ENCODE results near the gene HDAC6.

HDAC6 gene

DNA sequence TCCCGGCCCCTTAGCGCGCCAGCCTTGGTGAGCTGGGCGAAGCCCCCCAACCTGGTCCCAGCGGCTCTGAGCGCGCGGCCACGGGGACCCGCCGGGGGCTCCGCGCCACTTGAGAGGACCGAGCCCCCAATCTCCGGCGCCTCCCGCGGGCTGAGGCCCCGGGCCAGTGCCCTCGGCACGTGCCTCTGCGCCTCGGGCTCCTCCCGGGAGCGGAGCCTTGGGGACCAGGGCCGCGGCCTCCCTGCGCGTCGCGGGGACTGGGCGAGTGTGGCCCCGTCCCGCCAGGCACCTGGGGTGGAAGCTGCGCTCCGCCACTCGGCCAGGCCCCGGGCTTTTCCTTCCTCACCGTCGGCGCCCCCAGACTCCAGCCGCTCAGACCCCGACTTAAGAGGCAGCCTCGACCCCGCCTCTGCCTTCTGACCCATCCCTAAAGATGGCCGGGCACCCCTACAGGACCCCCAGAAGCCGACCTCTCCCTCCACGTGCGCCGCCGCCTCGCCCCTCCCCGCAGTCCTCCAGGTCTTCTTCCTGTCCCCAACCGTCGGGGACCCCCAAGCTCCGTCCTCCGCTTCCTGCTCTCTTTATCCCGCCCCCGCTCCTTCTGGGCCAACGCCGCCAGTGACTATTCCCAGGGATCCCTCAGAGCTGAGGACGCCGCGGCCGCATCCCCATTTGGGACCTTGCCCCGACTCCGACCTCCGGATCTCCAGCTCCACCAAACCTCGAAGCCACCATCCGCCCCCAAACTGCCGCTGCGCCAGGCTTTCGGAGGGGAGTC, 25.2 kb downstream of the HDAC6 start:
- TF ChIP-seq, protein P1, sequence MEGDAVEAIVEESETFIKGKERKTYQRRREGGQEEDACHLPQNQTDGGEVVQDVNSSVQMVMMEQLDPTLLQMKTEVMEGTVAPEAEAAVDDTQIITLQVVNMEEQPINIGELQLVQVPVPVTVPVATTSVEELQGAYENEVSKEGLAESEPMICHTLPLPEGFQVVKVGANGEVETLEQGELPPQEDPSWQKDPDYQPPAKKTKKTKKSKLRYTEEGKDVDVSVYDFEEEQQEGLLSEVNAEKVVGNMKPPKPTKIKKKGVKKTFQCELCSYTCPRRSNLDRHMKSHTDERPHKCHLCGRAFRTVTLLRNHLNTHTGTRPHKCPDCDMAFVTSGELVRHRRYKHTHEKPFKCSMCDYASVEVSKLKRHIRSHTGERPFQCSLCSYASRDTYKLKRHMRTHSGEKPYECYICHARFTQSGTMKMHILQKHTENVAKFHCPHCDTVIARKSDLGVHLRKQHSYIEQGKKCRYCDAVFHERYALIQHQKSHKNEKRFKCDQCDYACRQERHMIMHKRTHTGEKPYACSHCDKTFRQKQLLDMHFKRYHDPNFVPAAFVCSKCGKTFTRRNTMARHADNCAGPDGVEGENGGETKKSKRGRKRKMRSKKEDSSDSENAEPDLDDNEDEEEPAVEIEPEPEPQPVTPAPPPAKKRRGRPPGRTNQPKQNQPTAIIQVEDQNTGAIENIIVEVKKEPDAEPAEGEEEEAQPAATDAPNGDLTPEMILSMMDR (conservative IDR thresholded peaks at IDR 0.05), result no peak
- H3K27ac ChIP-seq, result no peak overlapping the region

DNA sequence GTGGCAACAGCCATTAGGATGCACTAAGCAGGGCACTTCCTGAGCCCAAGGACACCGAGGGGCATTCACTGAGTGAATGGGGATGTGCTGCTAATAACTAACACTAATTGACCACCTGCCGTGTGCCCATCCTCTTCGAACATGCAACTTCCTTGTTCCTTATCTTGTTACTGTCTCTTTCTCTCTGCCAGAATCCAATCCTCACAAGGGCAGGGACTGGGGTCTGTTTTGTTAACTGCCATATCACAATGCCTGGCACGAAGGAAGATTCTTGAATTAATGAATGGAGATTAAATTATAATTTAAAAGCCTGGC, 25.7 kb downstream of the HDAC6 start:
- no peak overlapping the region for H3K27ac ChIP-seq
- TF ChIP-seq, protein P1 (conservative IDR thresholded peaks at IDR 0.05), result no peak

DNA sequence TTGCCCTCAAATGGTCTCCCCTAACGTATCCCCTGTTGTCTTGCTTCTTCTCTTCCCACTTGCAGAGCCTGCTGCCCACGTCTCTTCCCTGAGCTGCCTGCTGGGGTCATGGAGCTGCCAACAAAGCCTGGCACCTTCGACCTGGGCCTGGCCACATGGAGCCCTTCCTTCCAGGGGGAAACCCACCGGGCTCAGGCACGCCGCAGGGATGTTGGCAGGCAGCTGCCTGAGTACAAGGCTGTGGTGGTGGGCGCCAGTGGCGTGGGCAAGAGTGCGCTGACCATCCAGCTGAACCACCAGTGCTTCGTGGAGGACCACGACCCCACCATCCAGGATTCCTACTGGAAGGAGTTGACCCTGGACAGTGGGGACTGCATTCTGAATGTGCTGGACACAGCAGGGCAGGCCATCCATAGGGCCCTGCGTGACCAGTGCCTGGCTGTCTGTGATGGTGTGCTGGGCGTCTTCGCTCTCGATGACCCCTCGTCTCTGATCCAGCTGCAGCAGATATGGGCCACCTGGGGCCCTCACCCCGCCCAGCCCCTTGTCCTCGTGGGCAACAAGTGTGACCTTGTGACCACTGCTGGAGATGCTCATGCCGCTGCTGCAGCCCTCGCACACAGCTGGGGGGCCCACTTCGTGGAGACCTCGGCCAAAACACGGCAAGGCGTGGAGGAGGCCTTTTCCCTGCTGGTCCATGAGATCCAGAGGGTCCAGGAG, 27.3 kb downstream of the HDAC6 start:
- H3K27ac ChIP-seq, result no peak overlapping the region
- TF ChIP-seq, protein P1 (conservative IDR thresholded peaks at IDR 0.05), result no peak

DNA sequence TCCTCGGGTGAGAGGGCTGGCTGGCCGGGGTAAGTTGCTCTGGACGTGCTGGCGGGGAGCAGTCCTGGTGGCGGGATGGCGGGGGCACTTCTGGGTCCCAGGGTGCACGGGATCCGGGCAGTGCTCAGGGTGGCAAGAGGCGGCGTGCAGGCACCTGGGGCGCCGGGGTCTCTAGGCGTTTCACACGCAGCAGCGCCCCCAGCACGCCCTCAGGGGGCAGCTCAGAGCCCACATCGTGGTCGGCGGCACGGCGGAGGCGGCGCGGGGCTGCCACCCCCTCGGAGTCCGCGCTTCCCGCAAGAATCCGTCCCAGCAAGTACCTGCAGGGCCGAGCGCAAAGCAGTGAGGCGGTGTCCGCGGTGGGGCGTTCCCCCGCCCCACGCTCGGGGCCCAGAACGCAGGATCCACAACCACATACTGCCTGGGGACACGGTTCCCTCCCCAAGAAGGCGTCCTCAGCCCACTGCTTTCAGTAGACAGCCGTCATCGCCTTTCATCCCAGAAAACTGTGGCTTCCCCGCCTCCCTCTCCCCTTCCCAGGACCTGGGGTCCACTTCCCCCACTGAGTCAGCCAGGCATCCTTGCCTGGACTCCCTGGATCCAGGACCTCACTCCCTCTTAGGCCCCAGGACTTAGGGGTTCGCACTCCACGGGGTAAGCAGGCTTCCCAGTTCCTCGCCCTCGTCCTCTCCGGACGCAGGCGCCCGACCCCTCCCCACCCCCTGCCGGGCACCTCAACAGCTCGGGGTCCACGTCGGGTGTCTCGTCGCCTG, 29.5 kb downstream of the HDAC6 start:
- H3K27ac ChIP-seq, result no peak overlapping the region
- TF ChIP-seq, protein P1 (conservative IDR thresholded peaks at IDR 0.05), result no peak

DNA sequence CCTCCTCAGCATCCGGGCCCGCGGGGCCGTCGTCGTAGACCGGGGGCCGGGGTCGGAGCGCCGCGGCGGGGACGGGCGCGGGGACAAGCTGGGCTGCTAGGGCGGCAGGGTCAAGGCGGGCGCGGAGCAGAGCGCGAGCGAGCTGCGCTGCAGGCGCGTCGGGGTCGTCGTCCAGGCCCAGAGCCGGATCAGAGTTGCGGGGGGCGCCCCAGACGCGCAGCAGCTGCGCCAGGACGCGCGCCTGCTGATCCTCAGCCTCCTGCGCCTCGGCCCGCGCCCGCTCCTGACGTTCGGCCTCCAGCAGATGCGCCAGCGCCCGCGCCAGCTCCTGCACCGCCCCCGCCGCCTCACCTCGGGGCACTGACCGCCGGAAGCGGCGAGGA, 30.0 kb downstream of the HDAC6 start:
- H3K27ac ChIP-seq, result no peak overlapping the region
- TF ChIP-seq, protein P1 (conservative IDR thresholded peaks at IDR 0.05), result no peak

DNA sequence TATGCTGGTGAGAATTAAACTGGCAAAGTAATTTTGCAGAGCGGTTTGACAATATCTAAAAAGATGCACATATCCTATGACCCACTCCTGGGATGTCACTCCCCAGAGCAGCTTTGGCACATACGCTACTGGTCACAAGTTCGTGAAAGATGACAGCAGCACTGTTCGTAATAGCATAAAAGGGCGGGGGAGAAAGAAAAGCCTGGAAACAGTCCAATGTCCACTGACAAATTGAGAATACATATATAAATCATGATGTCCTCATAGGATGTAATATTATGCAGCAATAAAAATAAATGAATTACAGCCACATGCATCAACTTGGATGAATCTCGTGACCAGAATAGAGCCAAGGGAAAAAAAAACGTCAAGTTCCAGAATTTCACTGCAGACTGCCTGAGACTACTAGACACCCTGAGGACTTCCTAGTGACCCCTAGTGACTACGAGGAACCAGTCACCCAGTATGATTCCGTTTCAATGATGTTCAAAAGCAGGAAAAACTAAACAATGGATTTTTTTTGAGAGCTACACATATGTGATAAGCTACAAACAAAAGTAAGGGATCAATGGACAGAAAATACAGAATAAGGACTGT, 31.8 kb downstream of the HDAC6 start:
- TF ChIP-seq, protein P1 (conservative IDR thresholded peaks at IDR 0.05), result no peak
- no peak overlapping the region for H3K27ac ChIP-seq

DNA sequence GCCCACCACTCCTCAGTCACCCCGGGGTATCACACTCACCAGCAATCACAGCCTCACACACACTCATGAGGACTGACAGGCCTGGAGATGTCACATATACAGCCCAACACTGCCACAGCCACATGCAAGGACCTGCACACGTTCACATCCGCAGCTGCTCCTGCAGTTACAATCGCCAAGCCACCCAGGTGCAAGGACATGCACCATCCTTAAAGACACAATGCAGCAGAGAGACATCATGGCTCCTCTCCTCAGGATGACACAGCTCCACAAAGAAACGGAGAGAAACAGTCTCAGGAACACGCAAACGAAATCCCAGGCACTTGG, 32.5 kb downstream of the HDAC6 start:
- 0 out of 2 replicates have a peak overlapping the region, but pooled peaks have one; percentile 26 for H3K27ac ChIP-seq
- TF ChIP-seq, protein P1 (conservative IDR thresholded peaks at IDR 0.05), result no peak

Data from VCaP (cell line).